ENCODE results near the gene ULK4.

GRCh38 chr3:41202075-41202833, 759.6 kb downstream of the ULK4 start:
- TF ChIP-seq YY1 (IDR thresholded peaks at IDR 0.05; ENCODE audit: borderline replicate concordance in 1 of 3, control insufficient read depth in 1 of 3, extremely low read depth in 1 of 3, insufficient read depth in 3 of 3, insufficient read length in 1 of 3, insufficient replicate concordance in 2 of 3, low read depth in 1 of 3, low read length in 2 of 3) = no peak
- TF ChIP-seq, protein P1, sequence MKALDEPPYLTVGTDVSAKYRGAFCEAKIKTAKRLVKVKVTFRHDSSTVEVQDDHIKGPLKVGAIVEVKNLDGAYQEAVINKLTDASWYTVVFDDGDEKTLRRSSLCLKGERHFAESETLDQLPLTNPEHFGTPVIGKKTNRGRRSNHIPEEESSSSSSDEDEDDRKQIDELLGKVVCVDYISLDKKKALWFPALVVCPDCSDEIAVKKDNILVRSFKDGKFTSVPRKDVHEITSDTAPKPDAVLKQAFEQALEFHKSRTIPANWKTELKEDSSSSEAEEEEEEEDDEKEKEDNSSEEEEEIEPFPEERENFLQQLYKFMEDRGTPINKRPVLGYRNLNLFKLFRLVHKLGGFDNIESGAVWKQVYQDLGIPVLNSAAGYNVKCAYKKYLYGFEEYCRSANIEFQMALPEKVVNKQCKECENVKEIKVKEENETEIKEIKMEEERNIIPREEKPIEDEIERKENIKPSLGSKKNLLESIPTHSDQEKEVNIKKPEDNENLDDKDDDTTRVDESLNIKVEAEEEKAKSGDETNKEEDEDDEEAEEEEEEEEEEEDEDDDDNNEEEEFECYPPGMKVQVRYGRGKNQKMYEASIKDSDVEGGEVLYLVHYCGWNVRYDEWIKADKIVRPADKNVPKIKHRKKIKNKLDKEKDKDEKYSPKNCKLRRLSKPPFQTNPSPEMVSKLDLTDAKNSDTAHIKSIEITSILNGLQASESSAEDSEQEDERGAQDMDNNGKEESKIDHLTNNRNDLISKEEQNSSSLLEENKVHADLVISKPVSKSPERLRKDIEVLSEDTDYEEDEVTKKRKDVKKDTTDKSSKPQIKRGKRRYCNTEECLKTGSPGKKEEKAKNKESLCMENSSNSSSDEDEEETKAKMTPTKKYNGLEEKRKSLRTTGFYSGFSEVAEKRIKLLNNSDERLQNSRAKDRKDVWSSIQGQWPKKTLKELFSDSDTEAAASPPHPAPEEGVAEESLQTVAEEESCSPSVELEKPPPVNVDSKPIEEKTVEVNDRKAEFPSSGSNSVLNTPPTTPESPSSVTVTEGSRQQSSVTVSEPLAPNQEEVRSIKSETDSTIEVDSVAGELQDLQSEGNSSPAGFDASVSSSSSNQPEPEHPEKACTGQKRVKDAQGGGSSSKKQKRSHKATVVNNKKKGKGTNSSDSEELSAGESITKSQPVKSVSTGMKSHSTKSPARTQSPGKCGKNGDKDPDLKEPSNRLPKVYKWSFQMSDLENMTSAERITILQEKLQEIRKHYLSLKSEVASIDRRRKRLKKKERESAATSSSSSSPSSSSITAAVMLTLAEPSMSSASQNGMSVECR (CRISPR knock-in tag; IDR thresholded peaks at IDR 0.05) = no peak
- TF ChIP-seq, protein P2, sequence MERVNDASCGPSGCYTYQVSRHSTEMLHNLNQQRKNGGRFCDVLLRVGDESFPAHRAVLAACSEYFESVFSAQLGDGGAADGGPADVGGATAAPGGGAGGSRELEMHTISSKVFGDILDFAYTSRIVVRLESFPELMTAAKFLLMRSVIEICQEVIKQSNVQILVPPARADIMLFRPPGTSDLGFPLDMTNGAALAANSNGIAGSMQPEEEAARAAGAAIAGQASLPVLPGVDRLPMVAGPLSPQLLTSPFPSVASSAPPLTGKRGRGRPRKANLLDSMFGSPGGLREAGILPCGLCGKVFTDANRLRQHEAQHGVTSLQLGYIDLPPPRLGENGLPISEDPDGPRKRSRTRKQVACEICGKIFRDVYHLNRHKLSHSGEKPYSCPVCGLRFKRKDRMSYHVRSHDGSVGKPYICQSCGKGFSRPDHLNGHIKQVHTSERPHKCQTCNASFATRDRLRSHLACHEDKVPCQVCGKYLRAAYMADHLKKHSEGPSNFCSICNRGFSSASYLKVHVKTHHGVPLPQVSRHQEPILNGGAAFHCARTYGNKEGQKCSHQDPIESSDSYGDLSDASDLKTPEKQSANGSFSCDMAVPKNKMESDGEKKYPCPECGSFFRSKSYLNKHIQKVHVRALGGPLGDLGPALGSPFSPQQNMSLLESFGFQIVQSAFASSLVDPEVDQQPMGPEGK (CRISPR knock-in tag; IDR thresholded peaks at IDR 0.05; ENCODE audit: borderline replicate concordance) = no peak
- TF ChIP-seq, protein P3, sequence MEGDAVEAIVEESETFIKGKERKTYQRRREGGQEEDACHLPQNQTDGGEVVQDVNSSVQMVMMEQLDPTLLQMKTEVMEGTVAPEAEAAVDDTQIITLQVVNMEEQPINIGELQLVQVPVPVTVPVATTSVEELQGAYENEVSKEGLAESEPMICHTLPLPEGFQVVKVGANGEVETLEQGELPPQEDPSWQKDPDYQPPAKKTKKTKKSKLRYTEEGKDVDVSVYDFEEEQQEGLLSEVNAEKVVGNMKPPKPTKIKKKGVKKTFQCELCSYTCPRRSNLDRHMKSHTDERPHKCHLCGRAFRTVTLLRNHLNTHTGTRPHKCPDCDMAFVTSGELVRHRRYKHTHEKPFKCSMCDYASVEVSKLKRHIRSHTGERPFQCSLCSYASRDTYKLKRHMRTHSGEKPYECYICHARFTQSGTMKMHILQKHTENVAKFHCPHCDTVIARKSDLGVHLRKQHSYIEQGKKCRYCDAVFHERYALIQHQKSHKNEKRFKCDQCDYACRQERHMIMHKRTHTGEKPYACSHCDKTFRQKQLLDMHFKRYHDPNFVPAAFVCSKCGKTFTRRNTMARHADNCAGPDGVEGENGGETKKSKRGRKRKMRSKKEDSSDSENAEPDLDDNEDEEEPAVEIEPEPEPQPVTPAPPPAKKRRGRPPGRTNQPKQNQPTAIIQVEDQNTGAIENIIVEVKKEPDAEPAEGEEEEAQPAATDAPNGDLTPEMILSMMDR (IDR thresholded peaks at IDR 0.05 in 2 of 3, conservative IDR thresholded peaks at IDR 0.05 in 1 of 3; ENCODE audit: insufficient read depth in 2 of 3, low read depth in 1 of 3, low read length in 3 of 3) = no peak
- no peak for TF ChIP-seq SAP30 (IDR thresholded peaks at IDR 0.05; ENCODE audit: borderline replicate concordance, insufficient read depth, low read depth, low read length, poor library complexity, severe bottlenecking)

Data from K562 (cell line).